ENCODE results near the gene ATG9B. TPM values are rescaled to one million over a fixed set of nuclear protein-coding genes. Genes with fewer than 3 reads are reported as not detected.

The ATG9B gene
- total RNA-seq, 4 donors from 2014 or later, result 47.6 to 125 (median 59.8) TPM

GRCh38 chr7:151007469-151007898 is 16.8 kb downstream of the ATG9B start:
- WGBS, 2 donors, result 73 to 88% methylated on average over 7 of the region's 7 CpGs
- no peak overlapping the region for H3K4me3 ChIP-seq (ENCODE audit: low read depth, poor library complexity, severe bottlenecking)
- intact Hi-C loops (cut with DNase I; ENCODE audit: low total_unique reads), result no loop called here
- TF ChIP-seq POLR2A (IDR thresholded peaks at IDR 0.05) (no peak), CTCF (IDR thresholded peaks at IDR 0.05) (no peak)
- no peak for DNase-seq (ENCODE audit: low spot score in 2 of 2)

GRCh38 chr7:151006590-151007300 is 17.5 kb downstream of the ATG9B start:
- no peak overlapping the region for H3K4me3 ChIP-seq (ENCODE audit: low read depth, poor library complexity, severe bottlenecking)
- DNase-seq (ENCODE audit: low spot score in 2 of 2), result no peak
- intact Hi-C loops (cut with DNase I; ENCODE audit: low total_unique reads), result no loop called here
- WGBS, 2 donors, result 75 to 76% methylated on average over 18 to 23 of the region's 23 CpGs
- no peak for TF ChIP-seq CTCF (IDR thresholded peaks at IDR 0.05)
- no peak for TF ChIP-seq POLR2A (IDR thresholded peaks at IDR 0.05)

GRCh38 chr7:151005566-151005965 is 18.7 kb downstream of the ATG9B start:
- 67 to 69% methylated on average over 9 of the region's 9 CpGs for WGBS, 2 donors
- no peak overlapping the region for H3K4me3 ChIP-seq (ENCODE audit: low read depth, poor library complexity, severe bottlenecking)
- intact Hi-C loops (cut with DNase I; ENCODE audit: low total_unique reads), result no loop called here

GRCh38 chr7:151003572-151003971 is 20.7 kb downstream of the ATG9B start:
- DNase-seq (ENCODE audit: low spot score in 2 of 2), result no peak
- no peak for TF ChIP-seq POLR2A (IDR thresholded peaks at IDR 0.05)
- no peak for TF ChIP-seq CTCF (IDR thresholded peaks at IDR 0.05)
- no peak overlapping the region for H3K4me3 ChIP-seq (ENCODE audit: low read depth, poor library complexity, severe bottlenecking)
- intact Hi-C loops (cut with DNase I; ENCODE audit: low total_unique reads), result no loop called here
- 72 to 74% methylated on average over 12 of the region's 12 CpGs for WGBS, 2 donors

More at GRCh38 chr7:151005566-151005965, 18.7 kb downstream of the ATG9B start:
- TF ChIP-seq CTCF (IDR thresholded peaks at IDR 0.05), result no peak
- no peak for TF ChIP-seq POLR2A (IDR thresholded peaks at IDR 0.05)
- DNase-seq (ENCODE audit: low spot score in 2 of 2), result no peak

- WGBS, 2 donors, result 90 to 94% methylated on average over 16 of the region's 16 CpGs
- no peak for DNase-seq (ENCODE audit: low spot score in 2 of 2)
- TF ChIP-seq POLR2A (IDR thresholded peaks at IDR 0.05), result no peak
- TF ChIP-seq CTCF (IDR thresholded peaks at IDR 0.05), result no peak
- H3K4me3 ChIP-seq (ENCODE audit: low read depth, poor library complexity, severe bottlenecking), result no peak overlapping the region
- intact Hi-C loops (cut with DNase I; ENCODE audit: low total_unique reads), result no loop called here
Measured at GRCh38 chr7:151001546-151001945, 22.7 kb downstream of the ATG9B start.
